ENCODE results near the gene IFITM5.

IFITM5 gene

DNA sequence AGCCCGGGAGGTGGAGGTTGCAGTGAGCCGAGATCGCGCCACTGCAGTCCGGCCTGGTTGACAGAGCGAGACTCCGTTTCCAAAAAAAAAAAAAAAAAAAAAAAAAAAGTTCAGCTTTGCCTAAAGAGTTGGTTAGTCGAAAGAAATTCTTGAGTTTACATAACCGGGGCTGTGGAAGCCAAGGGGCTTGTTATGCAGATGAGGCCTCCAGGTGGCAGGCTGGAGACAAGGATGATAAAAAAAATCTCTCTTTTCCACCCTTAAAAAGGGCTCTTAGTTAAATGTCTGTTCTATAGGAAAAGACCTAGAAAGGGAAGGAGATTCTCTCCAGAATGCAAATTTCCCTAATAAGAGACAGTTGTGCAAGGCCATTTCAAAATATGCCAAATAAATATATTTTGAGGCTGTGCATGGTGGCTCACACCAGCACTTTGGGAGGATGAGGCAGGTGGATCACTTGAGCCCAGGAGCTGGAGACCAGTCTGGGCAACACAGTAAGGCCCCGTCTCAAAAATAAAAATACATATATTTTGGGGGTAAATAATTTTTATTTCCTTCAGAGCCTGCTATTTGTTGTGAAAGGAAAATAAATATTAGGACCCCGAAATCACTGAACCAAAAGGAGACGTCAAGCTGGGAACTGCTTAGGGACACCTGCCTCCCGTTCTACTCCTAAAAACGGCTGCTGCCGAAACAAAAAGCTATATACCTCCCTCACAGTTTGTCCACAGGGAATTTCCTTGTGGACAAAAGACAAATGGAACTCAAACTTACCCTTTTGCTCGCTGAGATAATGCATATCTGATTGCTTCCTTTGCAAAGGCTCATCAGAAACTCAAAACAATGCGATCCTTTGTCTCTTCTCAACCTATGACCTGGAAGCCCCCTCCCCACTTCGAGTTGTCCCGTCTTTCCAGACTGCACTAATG, 5.9 kb upstream of the IFITM5 start:
- H3K36me3 Mint-ChIP-seq (ENCODE audit: insufficient read depth) = peaks cover 22% of the 10 kb centered on the region
- H3K27ac Mint-ChIP-seq (ENCODE audit: low read depth) = peak overlapping the region; percentile 93
- no peaks in the 10 kb centered on the region for H3K9me3 Mint-ChIP-seq
- DNase-seq (ENCODE audit: low spot score in 2 of 2) (no peak), ATAC-seq (replicated peaks; ENCODE audit: extremely low read depth, poor library complexity, severe bottlenecking) (no peak)
- H3K4me3 Mint-ChIP-seq = no peak overlapping the region
- H3K4me1 Mint-ChIP-seq = peaks cover 39% of the 10 kb centered on the region
- H3K27me3 Mint-ChIP-seq = no peaks in the 10 kb centered on the region

GRCh38 chr11:304061-304506, 4.8 kb upstream of the IFITM5 start:
- Mint-ChIP-seq H3K36me3 (ENCODE audit: insufficient read depth) (peaks cover 16% of the 10 kb centered on the region), H3K9me3 (no peaks in the 10 kb centered on the region), H3K27me3 (no peaks in the 10 kb centered on the region), H3K4me3 (no peak overlapping the region), H3K27ac (ENCODE audit: low read depth) (no peak overlapping the region), H3K4me1 (peaks cover 31% of the 10 kb centered on the region)
- DNase-seq (ENCODE audit: low spot score in 2 of 2) = no peak
- ATAC-seq (replicated peaks; ENCODE audit: extremely low read depth, poor library complexity, severe bottlenecking) = no peak

DNA sequence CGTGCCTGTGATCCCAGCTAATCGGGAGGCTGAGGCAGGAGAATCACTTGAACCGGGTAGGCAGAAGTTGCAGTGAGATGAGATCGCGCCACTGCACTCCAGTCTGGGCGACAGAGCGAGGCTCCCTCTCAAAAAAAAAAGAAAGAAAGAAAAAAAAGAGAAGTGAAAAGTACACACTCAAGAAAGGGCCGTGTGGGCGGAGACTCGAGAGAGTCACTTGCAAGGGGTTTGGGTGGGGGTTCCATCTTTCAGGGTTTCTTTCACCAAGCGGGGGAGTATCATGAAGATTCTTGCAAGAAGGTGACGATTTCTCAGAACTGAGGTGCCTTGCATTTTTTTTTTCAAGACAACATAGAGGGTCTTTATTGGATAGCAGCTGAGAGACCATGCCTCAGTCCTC, 4.0 kb upstream of the IFITM5 start:
- Mint-ChIP-seq H3K4me3 (no peak overlapping the region), H3K27ac (ENCODE audit: low read depth) (no peak overlapping the region), H3K27me3 (no peaks in the 10 kb centered on the region), H3K9me3 (no peaks in the 10 kb centered on the region), H3K36me3 (ENCODE audit: insufficient read depth) (peaks cover 12% of the 10 kb centered on the region), H3K4me1 (peaks cover 26% of the 10 kb centered on the region)
- DNase-seq (ENCODE audit: low spot score in 2 of 2) (no peak), ATAC-seq (replicated peaks; ENCODE audit: extremely low read depth, poor library complexity, severe bottlenecking) (no peak)

DNA sequence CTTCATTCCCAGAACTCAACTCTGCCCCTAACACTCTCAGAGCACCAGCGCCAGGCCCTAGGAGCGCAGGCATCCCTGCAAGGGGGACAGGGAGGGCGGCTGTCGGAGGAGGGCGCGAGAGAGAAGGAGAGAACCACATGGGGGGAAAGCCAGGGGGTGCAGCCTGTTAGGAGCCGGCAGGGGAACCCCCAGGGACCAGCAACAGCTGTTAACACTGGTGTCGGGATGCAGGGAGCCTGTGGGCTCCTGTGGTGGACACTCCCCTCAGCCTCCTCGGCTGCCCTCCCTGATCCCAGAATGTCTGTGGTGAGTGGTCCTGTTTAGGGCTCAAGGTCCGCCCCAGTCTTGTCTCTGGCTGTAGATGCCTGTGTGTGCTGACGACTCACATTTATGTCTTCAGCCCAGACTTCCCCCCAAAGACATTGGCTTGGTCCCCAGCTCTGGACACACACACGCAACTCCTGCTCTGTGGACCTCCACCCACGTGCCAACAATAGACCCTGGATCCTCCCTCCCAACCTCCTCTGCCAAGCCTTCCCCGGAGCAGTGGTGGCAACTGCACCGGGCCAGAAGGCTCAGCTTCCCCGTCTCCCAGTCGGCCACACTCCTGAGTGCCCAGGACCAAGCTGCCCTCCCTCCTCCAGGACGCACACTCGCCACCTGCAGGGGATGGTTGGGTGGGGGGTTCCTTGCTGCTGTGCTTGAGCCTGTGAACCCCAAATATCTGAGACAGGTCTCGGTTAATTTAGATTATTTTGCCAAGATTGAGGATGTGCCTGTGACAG, 817 bp upstream of the IFITM5 start:
- DNase-seq (ENCODE audit: low spot score in 2 of 2) (no peak), ATAC-seq (replicated peaks; ENCODE audit: extremely low read depth, poor library complexity, severe bottlenecking) (no peak)
- no peak overlapping the region for H3K4me3 Mint-ChIP-seq
- peaks cover 6% of the 10 kb centered on the region for H3K36me3 Mint-ChIP-seq (ENCODE audit: insufficient read depth)
- H3K9me3 Mint-ChIP-seq = no peaks in the 10 kb centered on the region
- no peaks in the 10 kb centered on the region for H3K27me3 Mint-ChIP-seq
- H3K4me1 Mint-ChIP-seq = peaks cover 18% of the 10 kb centered on the region
- H3K27ac Mint-ChIP-seq (ENCODE audit: low read depth) = no peak overlapping the region

- peaks cover 18% of the 10 kb centered on the region for H3K4me1 Mint-ChIP-seq
- DNase-seq (ENCODE audit: low spot score in 2 of 2) (no peak), ATAC-seq (replicated peaks; ENCODE audit: extremely low read depth, poor library complexity, severe bottlenecking) (no peak)
- peaks cover 9% of the 10 kb centered on the region for H3K36me3 Mint-ChIP-seq (ENCODE audit: insufficient read depth)
- no peak overlapping the region for H3K4me3 Mint-ChIP-seq
- H3K9me3 Mint-ChIP-seq = no peaks in the 10 kb centered on the region
- no peaks in the 10 kb centered on the region for H3K27me3 Mint-ChIP-seq
- no peak overlapping the region for H3K27ac Mint-ChIP-seq (ENCODE audit: low read depth)
Measured at GRCh38 chr11:298406-299065, 790 bp downstream of the IFITM5 start.

GRCh38 chr11:297586-298405, 1.5 kb downstream of the IFITM5 start:
- no peaks in the 10 kb centered on the region for H3K27me3 Mint-ChIP-seq
- H3K27ac Mint-ChIP-seq (ENCODE audit: low read depth) = peak overlapping the region; percentile 36

GRCh38 chr11:297051-297585, 2.2 kb downstream of the IFITM5 start:
- H3K36me3 Mint-ChIP-seq (ENCODE audit: insufficient read depth) = peaks cover 10% of the 10 kb centered on the region
- ATAC-seq (replicated peaks; ENCODE audit: extremely low read depth, poor library complexity, severe bottlenecking) (peak; percentile 29), DNase-seq (ENCODE audit: low spot score in 2 of 2) (no peak)
- peak overlapping the region; percentile 36 for H3K27ac Mint-ChIP-seq (ENCODE audit: low read depth)
- H3K4me3 Mint-ChIP-seq = peak overlapping the region; percentile 63
- H3K27me3 Mint-ChIP-seq = no peaks in the 10 kb centered on the region
- H3K9me3 Mint-ChIP-seq = no peaks in the 10 kb centered on the region
- H3K4me1 Mint-ChIP-seq = peaks cover 13% of the 10 kb centered on the region

More at GRCh38 chr11:297586-298405, 1.5 kb downstream of the IFITM5 start:
- no peak for DNase-seq (ENCODE audit: low spot score in 2 of 2)
- ATAC-seq (replicated peaks; ENCODE audit: extremely low read depth, poor library complexity, severe bottlenecking) = peak; percentile 57
- Mint-ChIP-seq H3K4me1 (peaks cover 15% of the 10 kb centered on the region), H3K36me3 (ENCODE audit: insufficient read depth) (peaks cover 9% of the 10 kb centered on the region), H3K4me3 (peak overlapping the region; percentile 63), H3K9me3 (no peaks in the 10 kb centered on the region)

DNA sequence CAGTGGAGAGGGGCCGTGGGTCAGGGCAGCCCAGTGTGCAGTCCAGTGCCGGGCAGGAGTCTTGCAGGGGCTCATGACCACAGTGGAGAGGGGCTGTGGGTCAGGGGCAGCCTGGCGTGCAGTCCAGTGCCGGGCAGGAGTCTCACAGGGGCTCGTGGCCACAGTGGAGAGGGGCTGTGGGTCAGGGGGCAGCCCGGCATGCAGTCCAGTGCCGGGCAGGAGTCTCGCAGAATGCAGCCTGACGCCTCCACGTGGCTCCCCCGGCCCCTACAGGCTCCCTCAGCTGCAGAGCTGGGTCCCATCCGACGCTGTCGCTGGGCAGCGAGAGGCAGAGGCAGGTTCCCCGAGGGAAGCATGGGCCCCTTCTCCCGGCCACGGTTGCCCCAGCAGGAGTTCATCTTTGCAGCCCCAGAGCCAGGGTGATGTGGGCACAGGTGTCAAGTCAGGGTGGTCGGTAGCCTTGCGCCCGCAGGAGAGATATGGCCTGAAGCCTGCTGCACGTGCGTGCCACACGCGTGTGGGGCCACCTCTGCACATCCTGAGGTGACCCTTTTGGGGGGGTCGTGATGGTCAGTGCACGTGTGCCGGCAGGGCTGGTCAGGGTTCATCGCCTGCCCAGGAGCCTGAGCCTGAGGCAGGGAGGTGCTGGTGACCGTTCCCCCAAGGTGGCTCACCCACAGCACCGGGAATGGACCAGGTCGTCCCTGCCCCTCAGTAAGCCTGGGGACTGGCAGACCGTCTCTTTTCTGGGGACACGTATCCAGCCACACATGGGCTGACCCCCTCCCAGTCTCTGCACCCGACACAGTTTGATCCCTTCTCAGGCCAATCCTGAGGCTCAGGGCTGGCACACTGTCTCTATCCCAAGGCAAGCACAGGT, 2.9 kb downstream of the IFITM5 start:
- no peaks in the 10 kb centered on the region for H3K27me3 Mint-ChIP-seq
- no peak overlapping the region for H3K4me3 Mint-ChIP-seq
- H3K9me3 Mint-ChIP-seq = no peaks in the 10 kb centered on the region
- H3K36me3 Mint-ChIP-seq (ENCODE audit: insufficient read depth) = peaks cover 12% of the 10 kb centered on the region
- DNase-seq (ENCODE audit: low spot score in 2 of 2) (no peak), ATAC-seq (replicated peaks; ENCODE audit: extremely low read depth, poor library complexity, severe bottlenecking) (no peak)
- H3K27ac Mint-ChIP-seq (ENCODE audit: low read depth) = no peak overlapping the region
- peaks cover 15% of the 10 kb centered on the region for H3K4me1 Mint-ChIP-seq

- ATAC-seq (replicated peaks; ENCODE audit: extremely low read depth, poor library complexity, severe bottlenecking) = no peak
- Mint-ChIP-seq H3K27me3 (no peaks in the 10 kb centered on the region), H3K4me3 (no peak overlapping the region), H3K4me1 (peaks cover 23% of the 10 kb centered on the region), H3K27ac (ENCODE audit: low read depth) (no peak overlapping the region), H3K36me3 (ENCODE audit: insufficient read depth) (peaks cover 16% of the 10 kb centered on the region), H3K9me3 (no peaks in the 10 kb centered on the region)
- no peak for DNase-seq (ENCODE audit: low spot score in 2 of 2)
Measured at GRCh38 chr11:295351-296170, 3.8 kb downstream of the IFITM5 start.

- H3K27me3 Mint-ChIP-seq = no peaks in the 10 kb centered on the region
Measured at GRCh38 chr11:294780-295179, 4.5 kb downstream of the IFITM5 start.

More at GRCh38 chr11:294780-295179, 4.5 kb downstream of the IFITM5 start:
- Mint-ChIP-seq H3K27ac (ENCODE audit: low read depth) (no peak overlapping the region), H3K9me3 (no peaks in the 10 kb centered on the region), H3K4me3 (no peak overlapping the region), H3K36me3 (ENCODE audit: insufficient read depth) (peaks cover 19% of the 10 kb centered on the region), H3K4me1 (peaks cover 31% of the 10 kb centered on the region)
- no peak for ATAC-seq (replicated peaks; ENCODE audit: extremely low read depth, poor library complexity, severe bottlenecking)
- no peak for DNase-seq (ENCODE audit: low spot score in 2 of 2)

Measured in central memory CD8-positive, alpha-beta T cell (primary cell).